ENCODE data around the gene SDR9C7.

DNA sequence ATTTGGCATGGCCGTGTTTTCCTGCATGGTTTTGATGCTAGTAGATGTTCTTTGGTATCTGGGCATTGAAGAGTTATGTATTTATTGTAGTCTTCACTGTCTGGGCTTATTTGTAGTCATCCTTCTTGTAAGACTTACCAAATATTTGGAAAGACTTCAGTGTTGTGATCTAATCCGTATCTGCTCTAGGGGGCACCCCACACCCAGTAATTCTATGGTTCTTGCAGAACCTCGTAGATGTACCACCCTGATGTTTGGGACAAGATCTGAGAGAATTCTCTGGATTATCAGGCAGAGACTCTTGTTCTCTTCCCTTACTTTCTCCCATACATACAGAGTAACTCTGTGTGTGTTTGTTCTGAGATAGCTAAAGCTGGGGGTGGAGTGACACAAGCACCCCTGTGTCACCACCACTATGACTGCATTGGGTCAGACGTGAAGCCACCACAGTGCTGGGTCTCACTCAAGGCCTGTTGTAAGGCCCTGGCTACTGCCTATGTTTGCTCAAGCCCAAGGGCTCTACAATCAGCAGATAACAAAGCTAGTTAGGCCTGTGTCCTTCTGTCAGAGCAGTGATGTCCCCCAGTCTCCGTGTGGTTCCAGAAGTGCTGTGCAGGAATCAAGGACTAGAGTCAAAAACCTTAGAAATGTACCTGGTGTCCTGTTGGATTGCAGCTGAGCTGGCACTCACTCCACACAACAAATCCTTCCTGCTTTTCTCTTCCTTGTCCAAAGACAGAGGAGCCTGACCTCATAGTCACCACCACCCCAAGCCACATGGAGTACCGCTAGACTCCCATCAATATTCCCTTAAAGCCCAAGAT lies 13.6 kb upstream of the SDR9C7 start:
- TF ChIP-seq, protein P1, sequence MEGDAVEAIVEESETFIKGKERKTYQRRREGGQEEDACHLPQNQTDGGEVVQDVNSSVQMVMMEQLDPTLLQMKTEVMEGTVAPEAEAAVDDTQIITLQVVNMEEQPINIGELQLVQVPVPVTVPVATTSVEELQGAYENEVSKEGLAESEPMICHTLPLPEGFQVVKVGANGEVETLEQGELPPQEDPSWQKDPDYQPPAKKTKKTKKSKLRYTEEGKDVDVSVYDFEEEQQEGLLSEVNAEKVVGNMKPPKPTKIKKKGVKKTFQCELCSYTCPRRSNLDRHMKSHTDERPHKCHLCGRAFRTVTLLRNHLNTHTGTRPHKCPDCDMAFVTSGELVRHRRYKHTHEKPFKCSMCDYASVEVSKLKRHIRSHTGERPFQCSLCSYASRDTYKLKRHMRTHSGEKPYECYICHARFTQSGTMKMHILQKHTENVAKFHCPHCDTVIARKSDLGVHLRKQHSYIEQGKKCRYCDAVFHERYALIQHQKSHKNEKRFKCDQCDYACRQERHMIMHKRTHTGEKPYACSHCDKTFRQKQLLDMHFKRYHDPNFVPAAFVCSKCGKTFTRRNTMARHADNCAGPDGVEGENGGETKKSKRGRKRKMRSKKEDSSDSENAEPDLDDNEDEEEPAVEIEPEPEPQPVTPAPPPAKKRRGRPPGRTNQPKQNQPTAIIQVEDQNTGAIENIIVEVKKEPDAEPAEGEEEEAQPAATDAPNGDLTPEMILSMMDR (IDR thresholded peaks at IDR 0.05; ENCODE audit: insufficient read depth, low read length, poor library complexity, severe bottlenecking) = no peak
- no peak for TF ChIP-seq EZH2phosphoT487 (conservative IDR thresholded peaks at IDR 0.05; ENCODE audit: low read length)

Measured in SU-DHL-6 (cell line).